GM23338 (cell line): ENCODE results near the gene PTPRJ.

Experiments
- EZH2 ChIP-seq: fragments of 200-600 bp; sonication (generic); IDR thresholded peaks from one replicate; pipeline ENCODE4 v1.8.0; 2017; ENCODE audit warnings: antibody characterized with exemption, mild to moderate bottlenecking, low read depth; ENCODE audit not compliant: unreplicated experiment
- EZH2phosphoT487 ChIP-seq: fragments of 200-600 bp; sonication (generic); IDR thresholded peaks from one replicate; pipeline ENCODE4 v1.8.1; 2018; ENCODE audit warnings: antibody characterized with exemption; ENCODE audit not compliant: unreplicated experiment
- JUNB ChIP-seq: IDR thresholded peaks from one replicate; pipeline ENCODE4 v1.6.1; 2016; ENCODE audit warnings: antibody characterized with exemption; ENCODE audit not compliant: unreplicated experiment
- POLR2AphosphoS5 ChIP-seq: IDR thresholded peaks from 2 replicates; pipeline ENCODE4 v1.6.1; 2016; ENCODE audit warnings: antibody characterized with exemption, low read depth
- ZNF331 ChIP-seq: fragments of 250-450 bp; sonication (Bioruptor Pico); IDR thresholded peaks from 2 replicates; pipeline ENCODE4 v1.5.0; 2020; ENCODE audit warnings: low read depth, mild to moderate bottlenecking, moderate library complexity
- TF ChIP-seq, protein P1 (sequence below), 2 experiments: fragments of 200-600 bp in 1 of 2; sonication (generic) in 1 of 2; conservative IDR thresholded peaks; 2 replicates each; pipeline versions ENCODE4 v1.5.1 to v1.6.1; 2016 to 2017; ENCODE audit warnings: antibody characterized with exemption in 2 of 2, low read depth in 2 of 2, mild to moderate bottlenecking in 2 of 2, moderate library complexity in 1 of 2
- TF ChIP-seq, protein P2 (sequence below): IDR thresholded peaks from one replicate; pipeline ENCODE4 v1.6.1; 2018; ENCODE audit warnings: antibody characterized with exemption; ENCODE audit not compliant: unreplicated experiment

DNA sequence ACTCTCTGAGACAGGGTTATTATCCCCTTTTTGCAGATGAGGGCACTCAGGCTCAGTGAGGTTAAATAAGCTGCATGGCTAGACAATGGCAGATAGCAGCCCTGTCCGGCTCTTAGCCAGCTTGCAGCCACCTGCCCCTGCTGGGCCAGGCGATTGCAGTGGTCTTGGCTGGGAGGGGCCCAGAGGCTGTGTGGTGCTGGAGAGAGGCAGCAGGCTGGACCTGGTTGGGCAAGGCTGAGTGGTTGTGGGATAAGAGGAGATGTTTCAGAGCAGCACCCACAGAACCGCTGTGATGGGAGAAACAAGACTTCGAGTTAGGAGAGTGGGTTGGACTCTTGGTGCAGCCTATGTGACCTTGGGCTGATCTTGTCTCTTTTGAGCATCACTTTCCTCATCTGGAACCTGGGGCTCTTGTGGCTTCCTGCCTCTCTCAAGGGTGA lies 25.5 kb downstream of the PTPRJ start:
- TF ChIP-seq, protein P1, sequence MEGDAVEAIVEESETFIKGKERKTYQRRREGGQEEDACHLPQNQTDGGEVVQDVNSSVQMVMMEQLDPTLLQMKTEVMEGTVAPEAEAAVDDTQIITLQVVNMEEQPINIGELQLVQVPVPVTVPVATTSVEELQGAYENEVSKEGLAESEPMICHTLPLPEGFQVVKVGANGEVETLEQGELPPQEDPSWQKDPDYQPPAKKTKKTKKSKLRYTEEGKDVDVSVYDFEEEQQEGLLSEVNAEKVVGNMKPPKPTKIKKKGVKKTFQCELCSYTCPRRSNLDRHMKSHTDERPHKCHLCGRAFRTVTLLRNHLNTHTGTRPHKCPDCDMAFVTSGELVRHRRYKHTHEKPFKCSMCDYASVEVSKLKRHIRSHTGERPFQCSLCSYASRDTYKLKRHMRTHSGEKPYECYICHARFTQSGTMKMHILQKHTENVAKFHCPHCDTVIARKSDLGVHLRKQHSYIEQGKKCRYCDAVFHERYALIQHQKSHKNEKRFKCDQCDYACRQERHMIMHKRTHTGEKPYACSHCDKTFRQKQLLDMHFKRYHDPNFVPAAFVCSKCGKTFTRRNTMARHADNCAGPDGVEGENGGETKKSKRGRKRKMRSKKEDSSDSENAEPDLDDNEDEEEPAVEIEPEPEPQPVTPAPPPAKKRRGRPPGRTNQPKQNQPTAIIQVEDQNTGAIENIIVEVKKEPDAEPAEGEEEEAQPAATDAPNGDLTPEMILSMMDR (conservative IDR thresholded peaks at IDR 0.05; ENCODE audit: low read depth in 2 of 2), result no peak
- no peak for TF ChIP-seq EZH2phosphoT487
- no peak for TF ChIP-seq POLR2AphosphoS5
- TF ChIP-seq JUNB, result no peak
- TF ChIP-seq EZH2, result no peak
- TF ChIP-seq, protein P2, sequence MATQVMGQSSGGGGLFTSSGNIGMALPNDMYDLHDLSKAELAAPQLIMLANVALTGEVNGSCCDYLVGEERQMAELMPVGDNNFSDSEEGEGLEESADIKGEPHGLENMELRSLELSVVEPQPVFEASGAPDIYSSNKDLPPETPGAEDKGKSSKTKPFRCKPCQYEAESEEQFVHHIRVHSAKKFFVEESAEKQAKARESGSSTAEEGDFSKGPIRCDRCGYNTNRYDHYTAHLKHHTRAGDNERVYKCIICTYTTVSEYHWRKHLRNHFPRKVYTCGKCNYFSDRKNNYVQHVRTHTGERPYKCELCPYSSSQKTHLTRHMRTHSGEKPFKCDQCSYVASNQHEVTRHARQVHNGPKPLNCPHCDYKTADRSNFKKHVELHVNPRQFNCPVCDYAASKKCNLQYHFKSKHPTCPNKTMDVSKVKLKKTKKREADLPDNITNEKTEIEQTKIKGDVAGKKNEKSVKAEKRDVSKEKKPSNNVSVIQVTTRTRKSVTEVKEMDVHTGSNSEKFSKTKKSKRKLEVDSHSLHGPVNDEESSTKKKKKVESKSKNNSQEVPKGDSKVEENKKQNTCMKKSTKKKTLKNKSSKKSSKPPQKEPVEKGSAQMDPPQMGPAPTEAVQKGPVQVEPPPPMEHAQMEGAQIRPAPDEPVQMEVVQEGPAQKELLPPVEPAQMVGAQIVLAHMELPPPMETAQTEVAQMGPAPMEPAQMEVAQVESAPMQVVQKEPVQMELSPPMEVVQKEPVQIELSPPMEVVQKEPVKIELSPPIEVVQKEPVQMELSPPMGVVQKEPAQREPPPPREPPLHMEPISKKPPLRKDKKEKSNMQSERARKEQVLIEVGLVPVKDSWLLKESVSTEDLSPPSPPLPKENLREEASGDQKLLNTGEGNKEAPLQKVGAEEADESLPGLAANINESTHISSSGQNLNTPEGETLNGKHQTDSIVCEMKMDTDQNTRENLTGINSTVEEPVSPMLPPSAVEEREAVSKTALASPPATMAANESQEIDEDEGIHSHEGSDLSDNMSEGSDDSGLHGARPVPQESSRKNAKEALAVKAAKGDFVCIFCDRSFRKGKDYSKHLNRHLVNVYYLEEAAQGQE, result no peak
- no peak for TF ChIP-seq ZNF331 (CRISPR knock-in tag)
